ENCODE data around the gene DNAJC16. TPM values are rescaled to one million over a fixed set of nuclear protein-coding genes. Genes with fewer than 3 reads are reported as not detected.

DNAJC16 gene
- total and polyA plus RNA-seq, 2 of the 13 experiments (the other 11 are each of a cell fraction or from before 2014, with no cell fraction given): 11.4 to 15.4 TPM

DNA sequence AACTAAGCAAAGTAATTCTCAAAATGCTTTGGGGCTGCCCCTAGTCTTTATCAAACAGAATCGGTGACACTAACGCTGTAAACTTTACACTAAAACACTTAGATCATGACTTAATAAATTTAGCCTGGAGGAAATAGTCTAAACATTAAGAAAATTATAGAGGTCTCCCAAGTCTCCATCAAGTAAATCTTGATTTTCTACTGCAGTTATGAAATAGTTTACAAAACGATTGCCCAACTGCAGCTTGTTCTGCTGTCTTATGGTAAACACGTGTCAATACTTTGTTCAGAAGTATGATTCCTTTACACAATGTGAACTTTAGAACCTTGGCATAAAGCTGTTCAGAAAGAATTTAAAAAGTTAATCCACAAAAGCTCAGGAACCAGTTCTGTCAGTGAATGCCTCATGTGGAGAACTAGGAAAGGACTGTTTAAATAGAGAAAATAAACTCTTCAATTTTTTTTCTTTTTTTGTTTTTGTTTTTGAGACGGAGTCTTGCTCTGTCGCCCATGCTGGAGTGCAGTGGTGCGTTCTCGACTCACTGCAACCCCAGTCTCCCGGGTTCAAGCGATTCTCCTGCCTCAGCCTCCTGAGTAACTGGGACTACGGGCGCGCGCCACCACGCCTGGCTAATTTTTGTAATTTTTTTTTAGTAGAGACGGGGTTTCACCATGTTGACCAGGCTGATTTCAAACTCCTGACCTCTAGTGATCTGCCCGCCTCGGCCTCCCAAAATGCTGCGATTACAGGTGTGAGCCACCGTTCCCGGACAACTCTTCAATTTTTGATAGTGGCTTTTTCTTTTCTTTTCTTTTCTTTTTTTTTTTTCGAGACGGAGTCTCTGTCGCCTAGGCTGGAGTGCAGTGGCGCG is 92.2 kb downstream of the DNAJC16 start (continued):
- TF ChIP-seq CHCHD3 (CRISPR knock-in tag; IDR thresholded peaks at IDR 0.05) (no peak), ZNF556 (CRISPR knock-in tag; IDR thresholded peaks at IDR 0.05; ENCODE audit: borderline replicate concordance) (no peak; the same call in 1 of the 2 replicates), XRCC5 (optimal IDR thresholded peaks at IDR 0.05; ENCODE audit: low read length) (no peak), KMT2A (CRISPR knock-in tag; IDR thresholded peaks at IDR 0.05) (no peak), ZNF441 (CRISPR knock-in tag; IDR thresholded peaks at IDR 0.05; ENCODE audit: borderline replicate concordance) (peak; percentile 87), ZNF256 (CRISPR knock-in tag; conservative IDR thresholded peaks at IDR 0.05) (no peak), CHD2 (IDR thresholded peaks at IDR 0.05; ENCODE audit: low read depth, low read length) (no peak), ATM (IDR thresholded peaks at IDR 0.05; ENCODE audit: borderline replicate concordance) (no peak), MEF2D (CRISPR knock-in tag; IDR thresholded peaks at IDR 0.05) (peak; percentile 54; the same call in 1 of the 2 replicates), BCL6 (CRISPR knock-in tag; IDR thresholded peaks at IDR 0.05) (peak; percentile 91), ELF3 (CRISPR knock-in tag; IDR thresholded peaks at IDR 0.05) (peak; percentile 74)
- TF ChIP-seq, protein P1, sequence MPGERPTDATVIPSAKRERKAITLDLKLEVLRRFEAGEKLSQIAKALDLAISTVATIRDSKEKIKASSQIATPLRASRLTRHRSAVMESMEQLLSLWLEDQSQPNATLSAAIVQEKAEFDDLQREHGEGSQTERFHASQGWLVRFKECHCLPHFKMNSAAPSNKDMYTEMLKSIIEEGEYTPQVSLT (CRISPR knock-in tag; IDR thresholded peaks at IDR 0.05; ENCODE audit: borderline replicate concordance, low read depth): no peak
- TF ChIP-seq, protein P2, sequence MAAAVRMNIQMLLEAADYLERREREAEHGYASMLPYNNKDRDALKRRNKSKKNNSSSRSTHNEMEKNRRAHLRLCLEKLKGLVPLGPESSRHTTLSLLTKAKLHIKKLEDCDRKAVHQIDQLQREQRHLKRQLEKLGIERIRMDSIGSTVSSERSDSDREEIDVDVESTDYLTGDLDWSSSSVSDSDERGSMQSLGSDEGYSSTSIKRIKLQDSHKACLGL (CRISPR knock-in tag; IDR thresholded peaks at IDR 0.05): no peak
- TF ChIP-seq, protein P3, sequence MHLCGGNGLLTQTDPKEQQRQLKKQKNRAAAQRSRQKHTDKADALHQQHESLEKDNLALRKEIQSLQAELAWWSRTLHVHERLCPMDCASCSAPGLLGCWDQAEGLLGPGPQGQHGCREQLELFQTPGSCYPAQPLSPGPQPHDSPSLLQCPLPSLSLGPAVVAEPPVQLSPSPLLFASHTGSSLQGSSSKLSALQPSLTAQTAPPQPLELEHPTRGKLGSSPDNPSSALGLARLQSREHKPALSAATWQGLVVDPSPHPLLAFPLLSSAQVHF (CRISPR knock-in tag; IDR thresholded peaks at IDR 0.05): no peak
- TF ChIP-seq, protein P4, sequence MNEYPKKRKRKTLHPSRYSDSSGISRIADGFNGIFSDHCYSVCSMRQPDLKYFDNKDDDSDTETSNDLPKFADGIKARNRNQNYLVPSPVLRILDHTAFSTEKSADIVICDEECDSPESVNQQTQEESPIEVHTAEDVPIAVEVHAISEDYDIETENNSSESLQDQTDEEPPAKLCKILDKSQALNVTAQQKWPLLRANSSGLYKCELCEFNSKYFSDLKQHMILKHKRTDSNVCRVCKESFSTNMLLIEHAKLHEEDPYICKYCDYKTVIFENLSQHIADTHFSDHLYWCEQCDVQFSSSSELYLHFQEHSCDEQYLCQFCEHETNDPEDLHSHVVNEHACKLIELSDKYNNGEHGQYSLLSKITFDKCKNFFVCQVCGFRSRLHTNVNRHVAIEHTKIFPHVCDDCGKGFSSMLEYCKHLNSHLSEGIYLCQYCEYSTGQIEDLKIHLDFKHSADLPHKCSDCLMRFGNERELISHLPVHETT (CRISPR knock-in tag; conservative IDR thresholded peaks at IDR 0.05): no peak; the same call in 1 of the 2 replicates
- TF ChIP-seq, protein P5, sequence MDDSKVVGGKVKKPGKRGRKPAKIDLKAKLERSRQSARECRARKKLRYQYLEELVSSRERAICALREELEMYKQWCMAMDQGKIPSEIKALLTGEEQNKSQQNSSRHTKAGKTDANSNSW (CRISPR knock-in tag; IDR thresholded peaks at IDR 0.05; ENCODE audit: borderline replicate concordance): no peak
- TF ChIP-seq, protein P6, sequence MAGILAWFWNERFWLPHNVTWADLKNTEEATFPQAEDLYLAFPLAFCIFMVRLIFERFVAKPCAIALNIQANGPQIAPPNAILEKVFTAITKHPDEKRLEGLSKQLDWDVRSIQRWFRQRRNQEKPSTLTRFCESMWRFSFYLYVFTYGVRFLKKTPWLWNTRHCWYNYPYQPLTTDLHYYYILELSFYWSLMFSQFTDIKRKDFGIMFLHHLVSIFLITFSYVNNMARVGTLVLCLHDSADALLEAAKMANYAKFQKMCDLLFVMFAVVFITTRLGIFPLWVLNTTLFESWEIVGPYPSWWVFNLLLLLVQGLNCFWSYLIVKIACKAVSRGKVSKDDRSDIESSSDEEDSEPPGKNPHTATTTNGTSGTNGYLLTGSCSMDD (CRISPR knock-in tag; IDR thresholded peaks at IDR 0.05): no peak
- TF ChIP-seq, protein P7, sequence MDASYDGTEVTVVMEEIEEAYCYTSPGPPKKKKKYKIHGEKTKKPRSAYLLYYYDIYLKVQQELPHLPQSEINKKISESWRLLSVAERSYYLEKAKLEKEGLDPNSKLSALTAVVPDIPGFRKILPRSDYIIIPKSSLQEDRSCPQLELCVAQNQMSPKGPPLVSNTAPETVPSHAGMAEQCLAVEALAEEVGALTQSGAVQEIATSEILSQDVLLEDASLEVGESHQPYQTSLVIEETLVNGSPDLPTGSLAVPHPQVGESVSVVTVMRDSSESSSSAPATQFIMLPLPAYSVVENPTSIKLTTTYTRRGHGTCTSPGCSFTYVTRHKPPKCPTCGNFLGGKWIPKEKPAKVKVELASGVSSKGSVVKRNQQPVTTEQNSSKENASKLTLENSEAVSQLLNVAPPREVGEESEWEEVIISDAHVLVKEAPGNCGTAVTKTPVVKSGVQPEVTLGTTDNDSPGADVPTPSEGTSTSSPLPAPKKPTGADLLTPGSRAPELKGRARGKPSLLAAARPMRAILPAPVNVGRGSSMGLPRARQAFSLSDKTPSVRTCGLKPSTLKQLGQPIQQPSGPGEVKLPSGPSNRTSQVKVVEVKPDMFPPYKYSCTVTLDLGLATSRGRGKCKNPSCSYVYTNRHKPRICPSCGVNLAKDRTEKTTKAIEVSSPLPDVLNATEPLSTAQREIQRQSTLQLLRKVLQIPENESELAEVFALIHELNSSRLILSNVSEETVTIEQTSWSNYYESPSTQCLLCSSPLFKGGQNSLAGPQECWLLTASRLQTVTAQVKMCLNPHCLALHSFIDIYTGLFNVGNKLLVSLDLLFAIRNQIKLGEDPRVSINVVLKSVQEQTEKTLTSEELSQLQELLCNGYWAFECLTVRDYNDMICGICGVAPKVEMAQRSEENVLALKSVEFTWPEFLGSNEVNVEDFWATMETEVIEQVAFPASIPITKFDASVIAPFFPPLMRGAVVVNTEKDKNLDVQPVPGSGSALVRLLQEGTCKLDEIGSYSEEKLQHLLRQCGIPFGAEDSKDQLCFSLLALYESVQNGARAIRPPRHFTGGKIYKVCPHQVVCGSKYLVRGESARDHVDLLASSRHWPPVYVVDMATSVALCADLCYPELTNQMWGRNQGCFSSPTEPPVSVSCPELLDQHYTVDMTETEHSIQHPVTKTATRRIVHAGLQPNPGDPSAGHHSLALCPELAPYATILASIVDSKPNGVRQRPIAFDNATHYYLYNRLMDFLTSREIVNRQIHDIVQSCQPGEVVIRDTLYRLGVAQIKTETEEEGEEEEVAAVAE (CRISPR knock-in tag; IDR thresholded peaks at IDR 0.05; ENCODE audit: borderline replicate concordance): peak; percentile 39; the same call in 1 of the 2 replicates
- TF ChIP-seq, protein P8, sequence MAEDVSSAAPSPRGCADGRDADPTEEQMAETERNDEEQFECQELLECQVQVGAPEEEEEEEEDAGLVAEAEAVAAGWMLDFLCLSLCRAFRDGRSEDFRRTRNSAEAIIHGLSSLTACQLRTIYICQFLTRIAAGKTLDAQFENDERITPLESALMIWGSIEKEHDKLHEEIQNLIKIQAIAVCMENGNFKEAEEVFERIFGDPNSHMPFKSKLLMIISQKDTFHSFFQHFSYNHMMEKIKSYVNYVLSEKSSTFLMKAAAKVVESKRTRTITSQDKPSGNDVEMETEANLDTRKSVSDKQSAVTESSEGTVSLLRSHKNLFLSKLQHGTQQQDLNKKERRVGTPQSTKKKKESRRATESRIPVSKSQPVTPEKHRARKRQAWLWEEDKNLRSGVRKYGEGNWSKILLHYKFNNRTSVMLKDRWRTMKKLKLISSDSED (CRISPR knock-in tag; IDR thresholded peaks at IDR 0.05): no peak

Measured in HepG2 (cell line).